RWPE2 (cell line): Measurements from ENCODE around the gene ATXN7.

Experiments used
- ATAC-seq: fragments of 200-7000 bp; cut with Tn5 transposase; 3 replicates; pipeline ENCODE4 v1.9.1; 2021; ENCODE audit warnings: low read depth
- DNase-seq: peaks from one replicate; pipeline ENCODE4 v3.0.0-alpha.2; 2020; ENCODE audit warnings: low spot score
- H3K27ac ChIP-seq: fragments of 450-650 bp; 2 replicates; pipeline ENCODE4 v1.5.1; 2017; ENCODE audit warnings: mild to moderate bottlenecking; ENCODE audit not compliant: poor library complexity, severe bottlenecking
- H3K27me3 ChIP-seq: fragments of 250-450 bp; sonication (Bioruptor Pico); 2 replicates; pipeline ENCODE4 v1.5.1; 2021; ENCODE audit warnings: mild to moderate bottlenecking, moderate library complexity; ENCODE audit not compliant: insufficient read depth, poor library complexity, severe bottlenecking
- H3K36me3 ChIP-seq: fragments of 250-450 bp; sonication (Bioruptor Pico); 2 replicates; pipeline ENCODE4 v1.5.1; 2020; ENCODE audit warnings: low read depth, mild to moderate bottlenecking, moderate library complexity
- H3K4me1 ChIP-seq: fragments of 250-450 bp; sonication (Bioruptor Pico); 2 replicates; pipeline ENCODE4 v1.5.1; 2021; ENCODE audit warnings: mild to moderate bottlenecking, moderate library complexity; ENCODE audit not compliant: insufficient read depth, poor library complexity, severe bottlenecking
- H3K4me3 ChIP-seq: fragments of 250-450 bp; sonication (Bioruptor Pico); 2 replicates; pipeline ENCODE4 v1.5.1; 2021; ENCODE audit warnings: mild to moderate bottlenecking, moderate library complexity; ENCODE audit not compliant: severe bottlenecking
- H3K9me3 ChIP-seq: fragments of 250-450 bp; sonication (Bioruptor Pico); 2 replicates; pipeline ENCODE4 v1.5.1; 2021; ENCODE audit warnings: mild to moderate bottlenecking, moderate library complexity; ENCODE audit not compliant: severe bottlenecking
- CTCF ChIP-seq: fragments of 450-650 bp; IDR thresholded peaks from one replicate; pipeline ENCODE4 v1.5.1; 2017; ENCODE audit warnings: mild to moderate bottlenecking, moderate library complexity; ENCODE audit not compliant: poor library complexity, severe bottlenecking

Gene ATXN7

DNA sequence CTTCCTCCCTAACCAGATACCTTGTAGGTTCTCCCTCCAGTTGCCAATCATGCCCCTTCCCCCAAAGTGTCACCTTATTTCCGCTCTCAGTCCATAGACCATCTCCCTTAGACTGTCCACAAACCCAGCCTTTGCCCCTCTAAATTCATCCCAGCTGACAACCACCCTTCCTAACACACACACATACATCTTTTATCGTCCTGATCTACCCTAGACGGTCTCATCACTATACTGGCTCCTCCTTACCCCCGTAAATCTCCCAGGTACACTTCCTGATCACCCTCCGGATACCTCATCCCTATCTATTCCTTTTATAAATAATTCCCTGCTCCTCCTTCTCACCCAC lies 890 bp upstream of the ATXN7 start:
- no peak for DNase-seq
- Histone ChIP-seq H3K27ac (peak overlapping the region; percentile 70), H3K36me3 (peaks cover 6% of the 10 kb centered on the region), H3K4me1 (peaks cover 12% of the 10 kb centered on the region), H3K4me3 (peak overlapping the region; percentile 96), H3K27me3 (no peaks in the 10 kb centered on the region), H3K9me3 (no peaks in the 10 kb centered on the region)
- ATAC-seq = peak; percentile 49
- no peak for TF ChIP-seq CTCF

GRCh38 chr3:63864008-63864964 lies 619 bp downstream of the ATXN7 start:
- peaks cover 6% of the 10 kb centered on the region for H3K36me3 ChIP-seq
- no peak for TF ChIP-seq CTCF
- peak overlapping the region; percentile 96 for H3K4me3 ChIP-seq
- no peaks in the 10 kb centered on the region for H3K9me3 ChIP-seq
- peak; percentile 44 for ATAC-seq
- H3K27ac ChIP-seq = peak overlapping the region; percentile 70
- no peaks in the 10 kb centered on the region for H3K27me3 ChIP-seq
- H3K4me1 ChIP-seq = peaks cover 7% of the 10 kb centered on the region
- DNase-seq = peak; percentile 52

GRCh38 chr3:63864965-63865327 lies 1.3 kb downstream of the ATXN7 start:
- DNase-seq (no peak), ATAC-seq (no peak)
- Histone ChIP-seq H3K27me3 (no peaks in the 10 kb centered on the region), H3K4me3 (peak overlapping the region; percentile 96), H3K36me3 (peaks cover 6% of the 10 kb centered on the region), H3K4me1 (peaks cover 7% of the 10 kb centered on the region), H3K27ac (peak overlapping the region; percentile 70), H3K9me3 (no peaks in the 10 kb centered on the region)
- TF ChIP-seq CTCF = no peak

DNA sequence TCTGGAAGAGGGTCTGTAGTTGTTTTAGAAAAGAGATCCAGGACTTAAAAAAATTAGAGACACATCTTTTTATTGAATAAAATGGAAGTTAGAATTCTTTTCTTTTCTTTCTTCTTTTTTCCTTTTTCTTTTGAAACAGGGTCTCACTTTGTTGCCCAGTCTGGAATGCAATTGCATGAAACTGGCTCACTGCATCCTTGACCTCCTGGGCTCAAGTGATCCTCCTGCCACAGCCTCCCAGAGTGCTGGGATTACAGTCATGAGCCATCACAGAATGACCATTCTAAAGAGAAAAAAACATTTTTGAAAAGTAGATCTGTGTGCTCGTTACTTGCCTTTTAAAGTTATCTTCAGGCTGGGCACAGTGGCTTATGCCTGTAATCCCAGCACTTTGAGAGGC lies 3.6 kb downstream of the ATXN7 start:
- no peak overlapping the region for H3K4me3 ChIP-seq
- peaks cover 12% of the 10 kb centered on the region for H3K4me1 ChIP-seq
- H3K27ac ChIP-seq = no peak overlapping the region
- ATAC-seq (no peak), DNase-seq (no peak)
- H3K36me3 ChIP-seq = peaks cover 6% of the 10 kb centered on the region
- H3K27me3 ChIP-seq = no peaks in the 10 kb centered on the region
- no peak for TF ChIP-seq CTCF
- H3K9me3 ChIP-seq = no peaks in the 10 kb centered on the region
